H1 (cell line): ENCODE results near the gene DAPK2. TPM values are rescaled to one million over a fixed set of nuclear protein-coding genes. Genes with fewer than 3 reads are reported as not detected.

Source experiments
- GABPA ChIP-seq: IDR thresholded peaks from 2 replicates; pipeline ENCODE4 v1.6.1; 2011; ENCODE audit warnings: mild to moderate bottlenecking, low read length, moderate library complexity, borderline replicate concordance; ENCODE audit not compliant: insufficient read depth
- JUND ChIP-seq: IDR thresholded peaks from 2 replicates; pipeline ENCODE4 v1.6.1; 2011; ENCODE audit warnings: mild to moderate bottlenecking, improper control_type of control experiment, low read length
- KDM1A ChIP-seq: fragments of 200-600, 300-600 bp; sonication (generic); IDR thresholded peaks from 2 replicates; pipeline ENCODE4 v1.7.1; 2016; ENCODE audit warnings: mild to moderate bottlenecking, low read length, borderline replicate concordance
- MAFK ChIP-seq: IDR thresholded peaks from 2 replicates; pipeline ENCODE4 v1.6.1; 2012; ENCODE audit warnings: low read depth, mild to moderate bottlenecking, improper control_type of control experiment, low read length
- SIX5 ChIP-seq: IDR thresholded peaks from 2 replicates; pipeline ENCODE4 v1.6.1; 2011; ENCODE audit warnings: mild to moderate bottlenecking, low read depth, low read length
- polyA plus RNA-seq, 7 experiments: library from polyadenylated mRNA; depleted of rRNA in 3 of 7; stranded (reverse) in 5 of 7; unstranded in 2 of 7; fragments of >200 nt in 5 of 7; fragments of 200-250 nt in 2 of 7; gene quantifications; 1 replicate in 5 of 7; 2 replicates in 1 of 7; 4 replicates in 1 of 7; pipeline versions ENCODE4 v1.2.1 to v1.2.3, GENCODE V29; 2011 to 2013; ENCODE audit warnings: missing spikeins in 2 of 7, mixed read lengths in 2 of 7
- total RNA-seq: library from RNA; stranded (reverse); fragmentation: NEBNext Ultra II Directional; extraction: Animal tissue kit (Norgen Biotek cat#: 25700); gene quantifications from 2 replicates; pipeline ENCODE4 v1.2.1, GENCODE V29; 2021
- TF ChIP-seq, protein P1 (sequence below): fragments of 300-600 bp; sonication (generic); IDR thresholded peaks from 2 replicates; pipeline ENCODE4 v1.7.1; 2012; ENCODE audit warnings: low read length, moderate library complexity, mild to moderate bottlenecking, inconsistent platforms; ENCODE audit not compliant: insufficient replicate concordance

DAPK2 gene
- total and polyA plus RNA-seq, 2 of the 8 experiments (the other 6 are each of a cell fraction or from before 2014, with no cell fraction given): 1.8 to 2.9 TPM

DNA sequence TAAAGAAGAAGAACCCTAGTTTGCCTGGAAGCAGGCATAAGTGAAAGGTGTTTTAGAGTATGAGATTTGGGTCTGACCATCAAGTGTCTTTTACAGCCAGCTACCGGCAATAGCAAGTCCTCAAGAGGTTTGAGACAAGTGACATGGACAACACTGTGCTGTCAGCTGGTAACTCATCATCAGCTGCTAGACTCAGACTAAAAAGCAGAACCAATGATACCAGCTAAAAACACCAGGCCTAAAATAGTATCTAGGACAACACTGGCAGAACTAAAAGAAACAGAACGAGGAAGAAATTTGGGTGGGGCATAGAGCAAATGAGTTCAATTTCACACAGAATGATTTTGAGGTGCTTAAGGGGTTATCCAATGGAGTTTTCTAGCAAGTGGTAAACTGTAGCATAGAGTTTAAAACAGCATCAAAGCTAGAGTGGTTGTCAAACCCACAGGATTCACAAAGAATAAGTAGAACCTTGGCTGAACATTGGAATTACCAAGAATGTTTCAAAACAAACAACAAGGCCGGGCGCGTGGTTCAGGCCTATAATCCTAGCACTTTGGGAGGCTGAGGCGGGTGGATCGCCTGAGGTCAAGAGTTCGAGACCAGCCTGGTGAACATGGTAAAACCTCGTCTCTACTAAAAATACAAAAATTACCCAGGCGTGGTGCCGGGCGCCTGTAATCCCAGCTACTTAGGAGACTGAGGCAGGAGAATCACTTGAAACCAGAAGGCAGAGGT lies 43.4 kb upstream of the DAPK2 start (continued):
- TF ChIP-seq, protein P1, sequence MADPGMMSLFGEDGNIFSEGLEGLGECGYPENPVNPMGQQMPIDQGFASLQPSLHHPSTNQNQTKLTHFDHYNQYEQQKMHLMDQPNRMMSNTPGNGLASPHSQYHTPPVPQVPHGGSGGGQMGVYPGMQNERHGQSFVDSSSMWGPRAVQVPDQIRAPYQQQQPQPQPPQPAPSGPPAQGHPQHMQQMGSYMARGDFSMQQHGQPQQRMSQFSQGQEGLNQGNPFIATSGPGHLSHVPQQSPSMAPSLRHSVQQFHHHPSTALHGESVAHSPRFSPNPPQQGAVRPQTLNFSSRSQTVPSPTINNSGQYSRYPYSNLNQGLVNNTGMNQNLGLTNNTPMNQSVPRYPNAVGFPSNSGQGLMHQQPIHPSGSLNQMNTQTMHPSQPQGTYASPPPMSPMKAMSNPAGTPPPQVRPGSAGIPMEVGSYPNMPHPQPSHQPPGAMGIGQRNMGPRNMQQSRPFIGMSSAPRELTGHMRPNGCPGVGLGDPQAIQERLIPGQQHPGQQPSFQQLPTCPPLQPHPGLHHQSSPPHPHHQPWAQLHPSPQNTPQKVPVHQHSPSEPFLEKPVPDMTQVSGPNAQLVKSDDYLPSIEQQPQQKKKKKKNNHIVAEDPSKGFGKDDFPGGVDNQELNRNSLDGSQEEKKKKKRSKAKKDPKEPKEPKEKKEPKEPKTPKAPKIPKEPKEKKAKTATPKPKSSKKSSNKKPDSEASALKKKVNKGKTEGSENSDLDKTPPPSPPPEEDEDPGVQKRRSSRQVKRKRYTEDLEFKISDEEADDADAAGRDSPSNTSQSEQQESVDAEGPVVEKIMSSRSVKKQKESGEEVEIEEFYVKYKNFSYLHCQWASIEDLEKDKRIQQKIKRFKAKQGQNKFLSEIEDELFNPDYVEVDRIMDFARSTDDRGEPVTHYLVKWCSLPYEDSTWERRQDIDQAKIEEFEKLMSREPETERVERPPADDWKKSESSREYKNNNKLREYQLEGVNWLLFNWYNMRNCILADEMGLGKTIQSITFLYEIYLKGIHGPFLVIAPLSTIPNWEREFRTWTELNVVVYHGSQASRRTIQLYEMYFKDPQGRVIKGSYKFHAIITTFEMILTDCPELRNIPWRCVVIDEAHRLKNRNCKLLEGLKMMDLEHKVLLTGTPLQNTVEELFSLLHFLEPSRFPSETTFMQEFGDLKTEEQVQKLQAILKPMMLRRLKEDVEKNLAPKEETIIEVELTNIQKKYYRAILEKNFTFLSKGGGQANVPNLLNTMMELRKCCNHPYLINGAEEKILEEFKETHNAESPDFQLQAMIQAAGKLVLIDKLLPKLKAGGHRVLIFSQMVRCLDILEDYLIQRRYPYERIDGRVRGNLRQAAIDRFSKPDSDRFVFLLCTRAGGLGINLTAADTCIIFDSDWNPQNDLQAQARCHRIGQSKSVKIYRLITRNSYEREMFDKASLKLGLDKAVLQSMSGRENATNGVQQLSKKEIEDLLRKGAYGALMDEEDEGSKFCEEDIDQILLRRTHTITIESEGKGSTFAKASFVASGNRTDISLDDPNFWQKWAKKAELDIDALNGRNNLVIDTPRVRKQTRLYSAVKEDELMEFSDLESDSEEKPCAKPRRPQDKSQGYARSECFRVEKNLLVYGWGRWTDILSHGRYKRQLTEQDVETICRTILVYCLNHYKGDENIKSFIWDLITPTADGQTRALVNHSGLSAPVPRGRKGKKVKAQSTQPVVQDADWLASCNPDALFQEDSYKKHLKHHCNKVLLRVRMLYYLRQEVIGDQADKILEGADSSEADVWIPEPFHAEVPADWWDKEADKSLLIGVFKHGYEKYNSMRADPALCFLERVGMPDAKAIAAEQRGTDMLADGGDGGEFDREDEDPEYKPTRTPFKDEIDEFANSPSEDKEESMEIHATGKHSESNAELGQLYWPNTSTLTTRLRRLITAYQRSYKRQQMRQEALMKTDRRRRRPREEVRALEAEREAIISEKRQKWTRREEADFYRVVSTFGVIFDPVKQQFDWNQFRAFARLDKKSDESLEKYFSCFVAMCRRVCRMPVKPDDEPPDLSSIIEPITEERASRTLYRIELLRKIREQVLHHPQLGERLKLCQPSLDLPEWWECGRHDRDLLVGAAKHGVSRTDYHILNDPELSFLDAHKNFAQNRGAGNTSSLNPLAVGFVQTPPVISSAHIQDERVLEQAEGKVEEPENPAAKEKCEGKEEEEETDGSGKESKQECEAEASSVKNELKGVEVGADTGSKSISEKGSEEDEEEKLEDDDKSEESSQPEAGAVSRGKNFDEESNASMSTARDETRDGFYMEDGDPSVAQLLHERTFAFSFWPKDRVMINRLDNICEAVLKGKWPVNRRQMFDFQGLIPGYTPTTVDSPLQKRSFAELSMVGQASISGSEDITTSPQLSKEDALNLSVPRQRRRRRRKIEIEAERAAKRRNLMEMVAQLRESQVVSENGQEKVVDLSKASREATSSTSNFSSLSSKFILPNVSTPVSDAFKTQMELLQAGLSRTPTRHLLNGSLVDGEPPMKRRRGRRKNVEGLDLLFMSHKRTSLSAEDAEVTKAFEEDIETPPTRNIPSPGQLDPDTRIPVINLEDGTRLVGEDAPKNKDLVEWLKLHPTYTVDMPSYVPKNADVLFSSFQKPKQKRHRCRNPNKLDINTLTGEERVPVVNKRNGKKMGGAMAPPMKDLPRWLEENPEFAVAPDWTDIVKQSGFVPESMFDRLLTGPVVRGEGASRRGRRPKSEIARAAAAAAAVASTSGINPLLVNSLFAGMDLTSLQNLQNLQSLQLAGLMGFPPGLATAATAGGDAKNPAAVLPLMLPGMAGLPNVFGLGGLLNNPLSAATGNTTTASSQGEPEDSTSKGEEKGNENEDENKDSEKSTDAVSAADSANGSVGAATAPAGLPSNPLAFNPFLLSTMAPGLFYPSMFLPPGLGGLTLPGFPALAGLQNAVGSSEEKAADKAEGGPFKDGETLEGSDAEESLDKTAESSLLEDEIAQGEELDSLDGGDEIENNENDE: no peak
- no peak for TF ChIP-seq JUND
- TF ChIP-seq MAFK: no peak
- no peak for TF ChIP-seq SIX5
- no peak for TF ChIP-seq KDM1A
- no peak for TF ChIP-seq GABPA
